ENCODE measurements around the gene FGF6.
"Not testable (repeated sequence)": the region's sequence is repeated elsewhere in the genome, so short reads cannot be mapped to it uniquely, and the experiment has no call there.

Gene FGF6

DNA sequence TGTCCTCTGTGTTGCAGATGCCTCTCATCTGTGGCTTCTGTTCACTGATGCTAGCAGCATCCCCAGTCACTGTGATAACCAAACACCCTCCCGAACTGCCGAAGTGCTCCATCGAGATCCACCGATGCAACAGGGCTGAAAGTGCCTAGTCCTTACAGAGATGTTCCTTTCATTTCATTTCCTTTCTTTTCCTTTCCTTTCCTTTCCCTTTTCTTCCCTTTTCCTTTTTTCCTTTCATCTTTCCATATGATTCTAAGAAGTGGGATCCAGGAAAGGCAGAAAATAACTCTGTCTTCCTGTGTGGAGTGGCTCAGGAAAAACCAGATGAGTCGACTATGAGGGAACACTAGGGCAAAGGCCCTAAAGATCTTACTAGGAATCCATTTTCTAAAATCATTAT, 26.7 kb downstream of the FGF6 start:
- no peak for DNase-seq (ENCODE audit: low spot score)

DNA sequence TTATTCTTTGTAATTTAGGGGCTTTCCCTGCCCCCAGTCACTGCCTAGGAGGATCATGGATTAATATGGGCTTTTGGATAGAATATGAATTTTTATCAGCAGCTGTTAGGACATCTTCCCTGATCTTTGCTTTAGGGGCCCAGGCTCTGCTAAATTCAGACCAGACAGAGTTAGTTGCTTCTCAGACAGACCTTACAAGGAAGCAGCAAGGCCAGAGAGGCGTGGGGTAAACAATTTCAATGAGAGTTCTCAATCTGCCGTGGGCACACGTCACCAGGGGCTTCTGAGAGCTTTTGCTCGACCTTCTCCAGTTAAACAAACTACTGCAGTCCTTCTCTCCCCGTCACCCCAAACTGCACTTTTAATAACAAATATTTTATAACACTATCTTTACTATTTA, 27.7 kb downstream of the FGF6 start:
- no peak for DNase-seq (ENCODE audit: low spot score)

DNA sequence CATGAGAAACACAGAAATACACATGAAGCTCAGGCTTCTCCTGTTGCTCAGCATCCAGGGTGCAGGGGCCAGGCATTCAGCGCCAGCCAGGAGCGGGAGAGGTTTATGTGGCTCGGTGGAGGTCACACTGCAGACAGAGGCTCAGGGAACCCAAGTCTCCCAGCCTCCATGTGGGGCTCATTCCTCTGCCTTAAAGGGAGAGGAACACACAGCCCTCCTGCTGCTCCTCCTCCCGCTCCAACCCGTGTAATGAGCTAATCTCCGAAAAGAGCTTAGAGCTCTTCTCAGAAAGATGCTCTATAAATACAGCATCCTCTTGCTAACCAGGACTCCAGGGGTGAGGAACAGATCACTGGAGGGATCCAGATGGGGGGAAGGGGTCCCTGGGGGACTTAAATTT, 28.2 kb downstream of the FGF6 start:
- no peak for DNase-seq (ENCODE audit: low spot score)

DNA sequence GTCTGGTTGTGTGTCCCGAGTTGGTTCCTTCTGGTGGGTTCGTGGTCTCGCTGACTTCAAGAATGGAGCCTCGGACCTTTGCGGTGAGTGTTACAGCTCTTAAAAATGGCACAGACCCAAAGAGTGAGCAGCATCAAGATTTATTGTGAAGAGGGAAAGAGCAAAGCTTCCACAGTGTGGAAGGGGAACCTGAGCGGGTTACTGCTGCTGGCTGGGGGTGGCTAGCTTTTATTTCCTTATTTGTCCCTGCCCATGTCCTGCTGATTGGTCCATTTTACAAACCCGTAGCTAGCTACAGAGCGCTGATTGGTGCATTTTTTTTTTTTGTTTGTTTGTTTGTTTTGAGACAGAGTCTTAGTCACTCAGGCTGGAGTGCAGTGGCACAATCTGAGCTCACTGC, 29.3 kb downstream of the FGF6 start:
- DNase-seq (ENCODE audit: low spot score) = no peak

DNA sequence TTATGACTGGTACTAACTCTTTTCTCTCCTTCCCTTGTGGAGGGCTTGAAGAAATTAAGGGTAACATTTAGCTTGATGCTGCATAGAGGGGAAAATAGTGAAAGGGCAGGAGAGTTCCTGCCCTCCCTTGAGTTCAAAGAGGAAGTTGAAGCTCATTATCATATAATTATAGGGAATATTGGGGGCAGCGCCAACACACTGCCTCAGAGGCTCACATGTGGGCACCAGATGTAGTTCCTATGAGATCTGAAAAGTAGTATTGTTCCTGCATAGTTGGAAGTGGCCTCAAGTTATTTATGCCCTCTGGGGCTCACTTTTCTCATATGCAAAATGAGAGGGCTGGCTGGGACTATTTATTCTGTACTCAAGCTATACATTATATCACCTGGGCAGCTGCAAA, 33.1 kb downstream of the FGF6 start:
- DNase-seq (ENCODE audit: low spot score) = no peak

DNA sequence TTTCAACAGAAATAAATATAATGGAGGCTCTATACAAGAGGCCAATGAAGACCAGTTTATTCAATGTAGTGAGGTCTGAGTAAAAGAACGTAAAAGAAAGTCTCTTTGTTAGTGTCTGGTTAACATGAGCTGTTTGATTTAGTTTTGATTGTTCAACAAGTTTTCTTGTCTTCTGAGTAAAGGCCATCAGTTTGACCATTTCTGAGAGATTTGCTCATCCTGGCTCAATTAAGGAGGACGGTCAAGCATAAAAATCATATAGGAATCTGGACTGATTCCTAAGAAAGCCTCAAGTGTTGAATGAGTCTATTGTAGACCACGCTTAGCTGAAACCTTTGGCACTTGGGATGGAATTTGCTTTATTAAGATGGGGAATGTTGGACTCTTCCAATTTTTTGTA, 33.6 kb downstream of the FGF6 start:
- no peak for DNase-seq (ENCODE audit: low spot score)

DNA sequence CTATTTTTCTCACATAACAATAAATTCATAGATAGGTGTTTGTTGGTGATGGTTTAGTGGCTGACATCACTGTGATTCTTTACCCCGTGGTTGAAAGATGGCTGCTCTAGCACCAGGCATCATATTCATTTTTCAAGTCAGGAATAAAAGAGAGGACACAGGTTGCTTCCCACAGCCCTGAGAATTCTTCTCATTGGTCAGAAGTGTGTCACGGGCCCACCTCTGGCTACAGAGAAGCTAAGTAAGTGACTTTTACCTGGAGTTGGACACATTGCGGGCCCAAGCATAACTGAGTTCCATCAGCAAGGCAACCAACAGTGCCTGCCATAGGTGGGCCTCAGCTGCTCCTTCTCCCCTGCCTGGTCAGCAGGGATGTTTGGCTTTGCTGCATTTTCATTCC, 38.5 kb downstream of the FGF6 start:
- DNase-seq (ENCODE audit: low spot score) = no peak

DNA sequence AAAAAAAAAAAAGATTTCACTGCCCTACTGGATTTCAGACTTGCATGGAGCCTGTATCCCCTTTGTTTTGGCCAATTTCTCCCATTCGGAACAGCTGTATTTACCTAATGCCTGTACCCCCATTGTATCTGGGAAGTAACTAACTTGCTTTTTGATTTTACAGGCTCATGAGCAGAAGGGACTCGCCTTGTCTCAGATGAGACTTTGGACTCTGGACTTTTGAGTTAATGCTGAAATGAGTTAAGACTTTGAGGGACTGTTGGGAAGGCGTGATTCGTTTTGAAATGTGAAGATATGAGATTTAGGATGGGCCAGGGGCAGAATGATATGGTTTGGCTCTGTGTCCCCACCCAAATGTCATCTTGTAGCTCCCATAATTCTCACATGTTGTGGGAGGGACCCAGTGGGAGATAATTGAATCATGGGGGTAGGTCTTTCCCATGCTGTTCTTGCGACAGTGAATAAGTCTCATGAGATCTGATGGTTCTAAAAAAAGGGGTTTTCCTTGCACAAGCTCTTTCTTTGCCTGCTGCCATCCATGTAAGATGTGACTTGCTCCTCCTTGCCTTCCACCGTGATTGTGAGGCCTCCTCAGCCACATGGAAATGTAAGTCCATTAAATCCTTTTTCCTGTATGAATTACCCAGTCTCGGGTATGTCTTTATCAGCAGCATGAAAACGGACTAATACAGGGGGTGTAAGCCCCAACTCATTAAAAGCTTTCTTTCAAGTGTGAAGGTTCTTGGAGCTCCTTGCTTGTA, 40.6 kb downstream of the FGF6 start:
- not testable (repeated sequence) for DNase-seq (ENCODE audit: low spot score)

DNA sequence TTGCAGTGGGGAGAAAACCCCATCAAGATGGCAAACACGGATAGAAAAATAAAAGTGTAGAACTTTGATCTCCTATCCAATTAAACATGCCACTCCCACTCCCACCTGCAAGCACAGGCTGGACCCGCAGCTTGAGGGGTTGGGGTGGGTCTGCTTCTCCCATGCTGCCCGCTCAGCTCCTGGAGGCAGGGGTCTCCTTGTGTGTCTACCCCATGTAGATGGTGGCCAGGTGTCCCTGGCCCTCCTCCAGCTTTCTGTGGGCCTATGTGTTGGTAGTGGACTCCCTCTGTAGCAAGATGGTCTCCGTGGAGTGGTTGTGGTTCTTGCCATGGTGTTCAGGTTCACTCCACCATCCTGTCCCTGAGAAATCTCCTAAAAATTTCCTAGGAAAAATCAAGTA, 42.6 kb downstream of the FGF6 start:
- DNase-seq (ENCODE audit: low spot score) = no peak

DNA sequence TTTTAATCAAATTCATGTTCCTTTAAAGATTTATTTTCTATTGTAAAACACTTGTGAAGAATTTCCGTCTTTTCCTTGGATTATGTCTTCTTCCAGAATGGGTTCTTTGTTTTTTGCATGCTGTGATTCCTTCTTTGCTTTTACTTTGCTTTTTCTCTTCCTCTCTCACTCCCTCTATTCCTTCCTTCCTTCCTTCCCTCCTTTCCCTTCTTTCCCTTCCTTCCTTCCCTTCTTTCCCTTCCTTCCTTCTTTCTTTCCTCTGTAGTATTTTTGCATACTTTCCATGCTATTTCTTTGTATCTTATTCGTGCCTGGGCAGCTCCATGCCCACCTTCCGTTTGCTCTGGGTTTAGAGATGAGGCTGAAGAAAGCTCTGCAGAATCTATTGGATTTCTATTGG, 44.5 kb downstream of the FGF6 start:
- DNase-seq (ENCODE audit: low spot score) = no peak

DNA sequence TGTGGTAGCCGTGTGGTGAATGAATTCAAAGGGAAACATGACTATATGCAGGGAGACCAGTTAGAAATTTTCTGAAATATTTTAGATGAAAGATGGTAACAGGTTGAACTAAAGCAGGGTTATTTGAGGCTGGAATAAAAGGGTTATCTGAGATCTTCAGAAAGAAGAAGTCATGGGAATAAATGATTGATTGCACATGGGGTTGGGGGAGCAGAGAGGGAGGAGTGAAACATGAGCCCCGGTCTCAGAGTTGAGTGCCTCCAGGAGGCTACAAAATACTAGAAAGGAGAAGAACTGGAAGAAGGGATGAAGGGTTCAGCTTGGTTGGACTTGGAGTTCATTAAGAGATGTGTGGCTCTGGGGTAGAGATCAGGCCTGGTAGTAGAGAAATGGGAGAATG, 49.8 kb downstream of the FGF6 start:
- no peak for DNase-seq (ENCODE audit: low spot score)

DNA sequence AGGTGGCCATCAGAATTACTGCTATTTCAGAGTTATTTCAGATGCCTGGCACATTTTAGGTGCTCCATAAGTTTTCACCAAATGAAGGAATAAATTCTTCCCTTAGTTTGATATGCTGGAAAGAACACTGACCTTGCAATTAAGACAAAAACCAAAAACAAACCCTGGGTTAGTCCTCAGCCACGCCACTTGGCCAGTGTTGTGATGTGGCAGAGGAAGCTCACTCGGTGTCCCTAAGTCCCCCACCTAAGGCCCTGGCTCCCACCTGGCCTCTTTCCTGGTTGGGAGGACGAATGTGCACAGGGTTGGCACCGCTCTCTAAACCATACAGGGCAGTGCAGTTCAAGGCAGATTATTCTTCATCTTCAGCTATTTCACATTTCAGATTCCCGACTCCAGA, 52.4 kb downstream of the FGF6 start:
- no peak for DNase-seq (ENCODE audit: low spot score)

DNA sequence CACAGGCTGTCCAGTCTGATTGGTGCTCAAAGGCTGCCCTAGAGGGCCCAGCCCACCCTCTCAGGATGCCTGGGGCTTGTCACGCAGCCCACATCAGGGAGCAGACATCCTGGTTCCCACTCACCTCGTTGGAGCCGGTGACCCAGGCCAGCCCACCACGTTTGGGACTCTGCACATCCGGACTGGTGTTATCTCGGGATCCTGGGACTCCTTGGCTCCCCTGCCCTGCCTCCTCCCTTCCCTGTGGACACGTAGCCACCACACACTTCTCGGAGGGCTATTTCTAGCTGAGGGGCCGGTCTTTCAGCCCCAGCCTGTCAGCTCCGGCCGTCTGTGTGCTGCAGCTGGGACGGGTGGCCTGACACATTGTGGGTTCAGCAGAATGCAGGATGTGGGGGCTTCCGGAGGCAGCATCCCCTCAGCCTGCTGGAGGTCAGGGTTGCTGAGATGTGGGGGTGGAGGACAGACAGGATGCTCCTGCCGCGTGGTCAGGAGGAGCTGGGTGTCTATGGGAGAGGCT, 53.3 kb downstream of the FGF6 start:
- no peak for DNase-seq (ENCODE audit: low spot score)

DNA sequence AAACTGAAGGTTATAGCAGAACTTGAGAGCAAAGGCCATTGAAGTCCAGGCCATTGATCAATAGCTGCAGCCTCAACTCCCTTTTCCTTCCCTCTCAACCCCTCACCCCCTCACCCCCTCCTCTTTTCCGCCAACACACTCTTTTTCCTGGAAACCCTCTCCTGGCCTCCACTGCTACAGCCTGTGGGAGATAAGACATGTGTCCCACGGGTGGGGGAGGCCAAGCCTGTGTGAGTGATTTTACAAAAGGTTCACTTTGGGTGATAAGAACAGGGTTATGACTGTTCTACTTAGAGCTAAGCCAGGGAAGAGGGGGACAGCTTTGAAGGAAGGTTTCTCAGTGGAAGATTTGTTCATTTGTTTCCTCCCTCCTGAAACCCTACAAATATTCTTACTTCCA, 57.0 kb downstream of the FGF6 start:
- DNase-seq (ENCODE audit: low spot score) = no peak

DNA sequence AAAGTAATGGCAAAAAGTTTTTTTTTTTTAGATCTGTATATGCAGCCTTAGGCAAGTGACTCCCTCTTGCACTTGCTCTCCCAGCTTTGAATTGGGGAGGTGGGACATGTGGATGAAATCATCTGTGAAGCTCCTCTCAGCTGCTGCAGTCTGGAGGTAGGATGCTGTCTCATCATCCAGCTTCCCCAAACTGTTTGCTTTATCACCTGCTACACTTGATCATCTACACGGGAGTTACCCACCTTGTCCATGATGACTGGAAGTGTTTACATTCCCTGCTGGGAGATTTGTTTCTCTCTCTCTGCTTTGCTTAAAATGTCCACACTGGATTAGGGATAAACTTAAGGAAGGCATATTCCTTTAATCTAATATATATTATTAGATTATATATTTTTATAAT, 57.6 kb downstream of the FGF6 start:
- DNase-seq (ENCODE audit: low spot score) = no peak

DNA sequence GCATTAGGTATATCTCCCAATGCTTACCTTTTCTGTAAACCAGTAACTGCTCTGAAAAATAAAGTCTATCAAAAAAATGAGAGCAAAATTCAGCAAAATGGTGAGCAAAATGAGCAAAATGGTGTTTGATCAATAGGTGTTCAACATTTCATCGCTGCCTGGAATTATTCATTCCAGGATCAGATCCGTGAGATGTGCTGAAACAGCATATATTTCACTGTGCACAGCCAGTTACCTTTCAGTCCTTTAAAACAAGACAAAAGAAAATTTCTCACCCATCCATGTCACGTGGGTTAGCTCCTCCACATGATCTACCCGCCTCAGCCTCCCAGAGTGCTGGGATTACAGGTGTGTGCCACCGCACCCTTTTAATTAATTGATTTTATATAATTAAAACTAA, 58.0 kb downstream of the FGF6 start:
- no peak for DNase-seq (ENCODE audit: low spot score)

DNA sequence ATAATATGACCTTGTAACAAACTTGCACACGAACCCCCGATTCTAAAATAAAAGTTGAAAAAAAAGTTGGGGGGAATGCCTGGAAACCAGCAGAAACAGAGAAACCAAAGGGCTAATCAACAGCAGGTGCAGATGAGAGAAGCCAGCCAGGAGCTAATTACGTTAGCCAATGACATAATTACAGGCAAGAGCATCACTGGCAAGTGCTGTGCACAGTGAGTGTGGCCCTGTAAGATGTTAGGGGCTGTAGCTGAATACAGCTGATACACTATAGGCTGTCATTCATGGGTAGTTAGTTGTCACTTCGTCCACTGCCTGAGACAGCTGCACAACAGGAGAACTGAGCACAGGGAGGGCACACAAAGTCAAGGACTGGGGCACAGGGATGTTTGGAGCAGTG, 58.8 kb downstream of the FGF6 start:
- no peak for DNase-seq (ENCODE audit: low spot score)
